Esophagus mucosa (tissue), 1 donor: ENCODE measurements around the gene MIOX. TPM values are rescaled to one million over a fixed set of nuclear protein-coding genes. Genes with fewer than 3 reads are reported as not detected.
"Not testable (repeated sequence)": the region's sequence is repeated elsewhere in the genome, so short reads cannot be mapped to it uniquely, and the experiment has no call there.

Experiments used
- ATAC-seq: fragments of 200-7000 bp; cut with Tn5 transposase; one replicate; pipeline ENCODE4 v1.9.1; 2020
- total RNA-seq: library from RNA; stranded (reverse); gene quantifications from one replicate; pipeline ENCODE4 v1.2.4, GENCODE V29; 2023
- donor health status: DM: yes; HTN: yes; CAD: no.

Gene MIOX
- total RNA-seq, 1 donor from 2014 or later: not detected

- ATAC-seq: peak; percentile 50
Observed at GRCh38 chr22:50529897-50530579, 43.4 kb downstream of the MIOX start, which contains the start of gene TYMP. Gene TYMP, minus strand, starts transcription at chr22:50530012. Its CDS starts 303 bp downstream, at chr22:50529709.

DNA sequence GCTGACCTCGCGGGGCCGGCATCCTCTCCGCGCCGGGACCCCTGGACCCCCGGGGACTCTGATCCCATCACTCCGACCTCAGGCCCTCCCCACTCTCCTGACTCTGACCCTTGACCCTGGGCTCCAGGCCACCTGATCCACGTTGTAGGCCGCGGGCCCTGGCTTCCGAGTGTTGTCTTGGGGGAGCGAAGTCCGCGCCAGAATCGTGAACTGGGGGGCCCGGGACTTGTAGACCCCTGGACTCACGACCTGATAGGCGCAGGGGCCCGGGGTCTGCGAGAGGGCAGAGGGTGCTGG lies 43.9 kb downstream of the MIOX start:
- peak; percentile 0 for ATAC-seq

GRCh38 chr22:50530877-50531545 lies 44.4 kb downstream of the MIOX start:
- peak; percentile 58 for ATAC-seq

DNA sequence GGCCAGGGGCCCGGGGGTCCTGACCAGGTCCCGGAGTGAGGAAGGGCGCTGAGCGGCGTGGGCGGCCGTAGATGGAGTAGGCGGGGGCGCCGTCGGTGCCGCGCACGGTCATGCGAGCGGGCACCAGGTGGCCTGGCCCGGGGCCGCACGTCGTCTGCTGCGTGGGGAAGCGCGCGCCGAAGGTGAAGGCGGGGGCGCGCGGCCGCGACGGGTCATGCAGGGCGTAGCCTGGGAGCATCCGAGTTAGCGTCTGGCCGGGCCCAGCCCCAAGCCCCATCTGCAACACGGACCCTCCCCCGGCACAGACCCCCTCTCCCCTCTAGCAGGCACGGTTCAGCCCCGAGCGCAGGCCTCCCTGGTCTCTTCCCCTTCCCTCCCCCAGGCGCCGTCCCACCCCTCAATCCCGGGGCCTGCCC lies 44.9 kb downstream of the MIOX start:
- peak; percentile 56 for ATAC-seq

GRCh38 chr22:50531962-50532674 lies 45.5 kb downstream of the MIOX start:
- peak; percentile 41 for ATAC-seq

- ATAC-seq: no peak
Observed at GRCh38 chr22:50532824-50533796, 46.5 kb downstream of the MIOX start.

- ATAC-seq: not testable (repeated sequence)
Observed at GRCh38 chr22:50533856-50534711, 47.4 kb downstream of the MIOX start.

- no peak for ATAC-seq
Observed at GRCh38 chr22:50535113-50535512, 48.5 kb downstream of the MIOX start.

DNA sequence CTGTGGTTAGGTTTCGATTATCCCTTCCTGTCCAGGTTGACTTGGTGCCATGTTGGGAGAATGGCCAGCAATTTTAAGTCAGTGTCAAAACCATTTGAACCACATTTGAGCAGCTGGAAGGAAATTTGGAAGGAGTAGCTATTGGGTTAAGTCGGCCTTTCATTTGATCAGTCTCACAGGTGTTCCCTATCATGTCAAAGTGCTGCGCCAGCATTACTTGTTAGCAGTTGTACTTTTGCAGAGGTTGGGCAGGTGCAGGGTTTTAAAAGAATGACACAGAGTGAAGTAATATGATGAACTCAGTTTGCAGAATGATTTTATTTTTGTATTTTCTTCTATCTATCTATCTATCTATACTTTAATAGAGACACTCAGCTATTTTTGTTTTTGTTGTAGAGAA lies 49.6 kb downstream of the MIOX start:
- no peak for ATAC-seq

- ATAC-seq: no peak
Observed at GRCh38 chr22:50537765-50538164, 51.1 kb downstream of the MIOX start.

Other genes starting within 250 kb of the MIOX start
- gene TUBGCP6, start 241.8 kb upstream of the MIOX start, total RNA-seq: 14.8 TPM
- 17.7 TPM for gene HDAC10, start 235.6 kb upstream of the MIOX start, total RNA-seq
- 2.6 TPM for gene MAPK12, start 225.2 kb upstream of the MIOX start, total RNA-seq
- 5.8 TPM for gene MAPK11, start 216.5 kb upstream of the MIOX start, total RNA-seq
- 148 TPM for gene PLXNB2, start 179.2 kb upstream of the MIOX start, total RNA-seq
- gene DENND6B, start 159.8 kb upstream of the MIOX start, total RNA-seq: 2.3 TPM
- gene PPP6R2, start 143.5 kb upstream of the MIOX start, total RNA-seq: 29.3 TPM
- 55.0 TPM for gene SBF1, start 11.8 kb upstream of the MIOX start, total RNA-seq
- gene ADM2, start 5.3 kb upstream of the MIOX start, total RNA-seq: 11.7 TPM
- gene LMF2, start 20.8 kb downstream of the MIOX start, total RNA-seq: 43.7 TPM
- 37.1 TPM for gene NCAPH2, start 21.4 kb downstream of the MIOX start, total RNA-seq
- gene SCO2, start 38.7 kb downstream of the MIOX start, total RNA-seq: 1.2 TPM
- gene TYMP, start 43.2 kb downstream of the MIOX start, total RNA-seq: 86.0 TPM
- 0.20 TPM for gene KLHDC7B, start 59.0 kb downstream of the MIOX start, total RNA-seq
- gene SYCE3, start 76.1 kb downstream of the MIOX start, total RNA-seq: not detected
- 12.1 TPM for gene CPT1B, start 91.6 kb downstream of the MIOX start, total RNA-seq
- 31.4 TPM for gene CHKB, start 96.0 kb downstream of the MIOX start, total RNA-seq
- 2.3 TPM for gene MAPK8IP2, start 113.9 kb downstream of the MIOX start, total RNA-seq
- 30.1 TPM for gene ARSA, start 141.3 kb downstream of the MIOX start, total RNA-seq
- 5.9 TPM for gene SHANK3, start 186.0 kb downstream of the MIOX start, total RNA-seq